Tibial nerve (tissue), 4 donors: ENCODE data around the gene TSPAN16. TPM values are rescaled to one million over a fixed set of nuclear protein-coding genes. Genes with fewer than 3 reads are reported as not detected.

Source experiments
- DNase-seq, 2 donors: peaks; one replicate each; pipeline ENCODE4 v3.0.0-alpha.2; 2019; ENCODE audit warnings: low spot score in 2 of 2
- H3K27ac ChIP-seq, 4 donors: fragments of 200-600 bp; sonication (generic) in 3 of 4; one replicate each; pipeline ENCODE4 v1.5.1; 2017 to 2019; ENCODE audit warnings: mild to moderate bottlenecking in 1 of 4
- H3K27me3 ChIP-seq, 2 donors: fragments of 200-600 bp; sonication (generic) in 1 of 2; one replicate each; pipeline versions ENCODE4 v1.5.1 to v1.6.0; 2017 to 2019
- H3K36me3 ChIP-seq, 3 donors: fragments of 200-600 bp; sonication (generic); one replicate each; pipeline ENCODE4 v1.5.1; 2018 to 2019
- H3K4me1 ChIP-seq, 4 donors: fragments of 200-600 bp; sonication (generic) in 3 of 4; one replicate each; pipeline ENCODE4 v1.5.1; 2017 to 2019
- H3K4me3 ChIP-seq, 4 donors: fragments of 200-600 bp; sonication (generic) in 3 of 4; one replicate each; pipeline ENCODE4 v1.5.1; 2017 to 2019; ENCODE audit warnings: mild to moderate bottlenecking in 1 of 4, moderate library complexity in 1 of 4
- H3K9me3 ChIP-seq, 4 donors: fragments of 200-600 bp; sonication (generic) in 3 of 4; one replicate each; pipeline ENCODE4 v1.5.1; 2017 to 2019
- CTCF ChIP-seq, 5 experiments: fragments of 200-600 bp in 3 of 5; fragments of 450-650 bp in 2 of 5; sonication (generic) in 3 of 5; IDR thresholded peaks; one replicate each; pipeline ENCODE4 v1.5.1; 2016 to 2019; ENCODE audit warnings: antibody characterized with exemption in 5 of 5, mild to moderate bottlenecking in 3 of 5, moderate library complexity in 2 of 5
- EP300 ChIP-seq, 2 donors: sonication (generic); formaldehyde crosslinking; IDR thresholded peaks; one replicate each; pipeline ENCODE4 v1.6.1; 2017; ENCODE audit warnings: antibody characterized with exemption in 2 of 2, mild to moderate bottlenecking in 1 of 2
- POLR2A ChIP-seq, 2 donors: fragments of 450-650 bp; IDR thresholded peaks; one replicate each; pipeline ENCODE4 v1.6.1; 2017; ENCODE audit warnings: antibody characterized with exemption in 2 of 2, mild to moderate bottlenecking in 2 of 2, moderate library complexity in 2 of 2
- WGBS, 2 donors: methylation state at CpG; one replicate each; pipeline ENCODE4 v1.1.5; 2018; 5-methylcytosine and 5-hydroxymethylcytosine counted together
- total RNA-seq, 4 donors: library from RNA; depleted of rRNA; stranded (reverse); fragments of >200 nt; gene quantifications; one replicate each; pipeline ENCODE4 v1.1.0, GENCODE V29; 2016

The TSPAN16 gene
- total RNA-seq, 4 donors from 2014 or later = not detected

GRCh38 chr19:11257846-11258380, 38.0 kb upstream of the TSPAN16 start:
- TF ChIP-seq POLR2A (IDR thresholded peaks at IDR 0.05) = no peak
- no peak for TF ChIP-seq EP300 (IDR thresholded peaks at IDR 0.05)
- TF ChIP-seq CTCF (IDR thresholded peaks at IDR 0.05) = no peak
- peaks cover 0 to 34% (median 3%) of the 10 kb centered on the region in 4 donors for H3K4me1 ChIP-seq
- H3K36me3 ChIP-seq = peaks cover 0 to 5% (median 0%) of the 10 kb centered on the region in 3 donors
- H3K27ac ChIP-seq = no peak overlapping the region
- H3K9me3 ChIP-seq = no peaks in the 10 kb centered on the region
- no peak for DNase-seq
- no peaks in the 10 kb centered on the region for H3K27me3 ChIP-seq
- WGBS, 2 donors = 88 to 97% methylated on average over 3 of the region's 3 CpGs
- H3K4me3 ChIP-seq = no peak overlapping the region

- H3K4me3 ChIP-seq = peak overlapping the region in 1 of 4 donors; percentile 98
Observed at GRCh38 chr19:11260996-11261395, 35.0 kb upstream of the TSPAN16 start.

GRCh38 chr19:11261431-11261970, 34.5 kb upstream of the TSPAN16 start:
- Histone ChIP-seq H3K9me3 (no peaks in the 10 kb centered on the region), H3K4me1 (peaks cover 0 to 15% (median 3%) of the 10 kb centered on the region in 4 donors), H3K27me3 (no peaks in the 10 kb centered on the region), H3K4me3 (peak overlapping the region; percentile 77 to 98 (median 90)), H3K27ac (peak overlapping the region; percentile 79 to 92 (median 86)), H3K36me3 (no peaks in the 10 kb centered on the region)
- TF ChIP-seq EP300 (IDR thresholded peaks at IDR 0.05) (no peak), CTCF (IDR thresholded peaks at IDR 0.05) (no peak), POLR2A (IDR thresholded peaks at IDR 0.05) (no peak)
- DNase-seq = no peak
- 20 to 23% methylated on average over 16 to 17 of the region's 18 CpGs for WGBS, 2 donors

More at GRCh38 chr19:11260996-11261395, 35.0 kb upstream of the TSPAN16 start:
- TF ChIP-seq CTCF (IDR thresholded peaks at IDR 0.05) = no peak
- no peak for TF ChIP-seq POLR2A (IDR thresholded peaks at IDR 0.05)
- TF ChIP-seq EP300 (IDR thresholded peaks at IDR 0.05) = no peak
- Histone ChIP-seq H3K27ac (peak overlapping the region in 3 of 4 donors; percentile 84 to 92 (median 87)), H3K9me3 (no peaks in the 10 kb centered on the region), H3K27me3 (no peaks in the 10 kb centered on the region), H3K4me1 (peaks cover 0 to 18% (median 3%) of the 10 kb centered on the region in 4 donors), H3K36me3 (no peaks in the 10 kb centered on the region)
- 81 to 84% methylated on average over 5 of the region's 5 CpGs for WGBS, 2 donors
- DNase-seq = no peak

GRCh38 chr19:11261971-11262839, 33.8 kb upstream of the TSPAN16 start, which contains the start of gene DOCK6:
Gene DOCK6 (minus strand): TSS chr19:11262524. CDS start chr19:11262440, 84 bp downstream.
- TF ChIP-seq POLR2A (IDR thresholded peaks at IDR 0.05) = peak in 1 of 2 donors; percentile 19
- peak in 4 of 5 experiments; percentile 46 to 68 (median 54) for TF ChIP-seq CTCF (IDR thresholded peaks at IDR 0.05)
- TF ChIP-seq EP300 (IDR thresholded peaks at IDR 0.05) = no peak
- H3K9me3 ChIP-seq = no peaks in the 10 kb centered on the region
- WGBS, 2 donors = 5 to 6% methylated on average over 21 to 25 of the region's 91 CpGs
- peak within 1 kb of the TSS; percentile 77 to 98 (median 90) for H3K4me3 ChIP-seq
- H3K36me3 ChIP-seq = no peaks in the 10 kb centered on the region
- peaks cover 0 to 15% (median 3%) of the 10 kb centered on the region in 4 donors for H3K4me1 ChIP-seq
- no peaks in the 10 kb centered on the region for H3K27me3 ChIP-seq
- no peak for DNase-seq
- H3K27ac ChIP-seq = peak within 1 kb of the TSS; percentile 79 to 92 (median 86)
